ENCODE data around the gene B4GALNT3. TPM values are rescaled to one million over a fixed set of nuclear protein-coding genes. Genes with fewer than 3 reads are reported as not detected.

The B4GALNT3 gene
- total and polyA plus RNA-seq, 2 of the 13 experiments (the other 11 are each of a cell fraction or from before 2014, with no cell fraction given), result 3.2 to 4.4 TPM

GRCh38 chr12:568486-568885 is 108.7 kb downstream of the B4GALNT3 start:
- no TSS peak for BruUV-seq (replicated peaks)
- no peak overlapping the region for H3K27ac ChIP-seq (ENCODE audit: extremely low read length, insufficient read depth, low read length)
- intact Hi-C loops (cut with micrococcal nuclease; ENCODE audit: unreplicated experiment), result loop anchor here (2.0 kb wide), 1 partner anchor 244 kb away; no protein-coding TSS in a partner anchor
- peaks cover 37% of the 10 kb centered on the region for H3K4me1 ChIP-seq (ENCODE audit: insufficient read depth, low read length)
- ATAC-seq (no peak; the same call in 2 of the 3 replicates), FAIRE-seq (peak; percentile 21), DNase-seq (ENCODE audit: low spot score) (peak; percentile 21)
- no peaks in the 10 kb centered on the region for H3K9me3 ChIP-seq (ENCODE audit: low read length)
- H3K79me2 ChIP-seq (ENCODE audit: insufficient read depth, low read length), result no peaks in the 10 kb centered on the region
- no peaks in the 10 kb centered on the region for H3K36me3 ChIP-seq (replicated peaks in 1 of 2; ENCODE audit: control insufficient read depth in 1 of 2, insufficient read depth in 2 of 2, low read length in 2 of 2)
- H3K9ac ChIP-seq (ENCODE audit: insufficient read depth, low read depth, low read length), result peak overlapping the region; percentile 16; the same call in 1 of the 2 replicates
- 3% methylated on average over 6 of the region's 6 CpGs for WGBS (ENCODE audit: low lambda C conversion rate)
- peak overlapping the region; percentile 98 for H3K4me2 ChIP-seq (ENCODE audit: low read depth, low read length)
- H4K20me1 ChIP-seq (ENCODE audit: insufficient read depth, low read length), result no peaks in the 10 kb centered on the region
- no peaks in the 10 kb centered on the region; a peak in 1 of 5 replicates for H3K27me3 ChIP-seq (ENCODE audit: control insufficient read depth in 1 of 2, insufficient read depth in 2 of 2, low read length in 2 of 2)
- ChIA-PET CTCF (ENCODE audit: low intra/inter-chr PET ratio, low total read pairs) (interaction anchor here (2.7 to 2.9 kb wide), 2 partner anchors 116 to 381 kb away, joined by 14 to 16 read pairs; partner anchors contain the start of gene RAD52), POLR2A (no interaction called here)
- in situ Hi-C loops (cut with HindIII; ENCODE audit: extremely low pct_ligation_motif_present, low pct_unique_long_range_greater_than_20kb), result loop anchor here (5.0 to 25.0 kb wide), 4 partner anchors 316 to 1019 kb away; partner anchors contain the start of genes FBXL14 and RAD52
- H3K4me3 ChIP-seq (replicated peaks in 1 of 3; ENCODE audit: insufficient read depth in 1 of 3, low read depth in 2 of 3, low read length in 3 of 3), result peak overlapping the region; percentile 67 to 80 (median 73); a peak in 5 of 6 replicates
- no peak overlapping the region for H2AFZ ChIP-seq (ENCODE audit: low read length)
- TF ChIP-seq ZNF292 (CRISPR knock-in tag; IDR thresholded peaks at IDR 0.05; ENCODE audit: borderline replicate concordance, low read depth) (0 out of 2 replicates have a peak, but pooled peaks have one; percentile 15), SALL1 (CRISPR knock-in tag; IDR thresholded peaks at IDR 0.05) (peak; percentile 34; the same call in 1 of the 2 replicates), CREB1 (IDR thresholded peaks at IDR 0.05) (no peak), CREB1 (CRISPR knock-in tag; IDR thresholded peaks at IDR 0.05) (no peak), ZUFSP (CRISPR knock-in tag; IDR thresholded peaks at IDR 0.05; ENCODE audit: borderline replicate concordance) (no peak), ZNF660 (CRISPR knock-in tag; IDR thresholded peaks at IDR 0.05; ENCODE audit: borderline replicate concordance, low read depth) (no peak), ZNF747 (CRISPR knock-in tag; IDR thresholded peaks at IDR 0.05; ENCODE audit: borderline replicate concordance) (no peak), ZNF121 (CRISPR knock-in tag; IDR thresholded peaks at IDR 0.05) (no peak), SNAPC4 (CRISPR knock-in tag; IDR thresholded peaks at IDR 0.05) (no peak), ZBTB1 (CRISPR knock-in tag; IDR thresholded peaks at IDR 0.05; ENCODE audit: borderline replicate concordance) (no peak), PAWR (CRISPR knock-in tag; IDR thresholded peaks at IDR 0.05; ENCODE audit: borderline replicate concordance) (no peak), ZBTB7B (CRISPR knock-in tag; IDR thresholded peaks at IDR 0.05) (0 out of 2 replicates have a peak, but pooled peaks have one; percentile 15), CENPX (CRISPR knock-in tag; IDR thresholded peaks at IDR 0.05) (no peak), ZNF616 (CRISPR knock-in tag; IDR thresholded peaks at IDR 0.05; ENCODE audit: low read depth) (no peak), FOXA1 (IDR thresholded peaks at IDR 0.05) (no peak), FOXA1 (CRISPR knock-in tag; IDR thresholded peaks at IDR 0.05) (no peak), ZNF235 (CRISPR knock-in tag; IDR thresholded peaks at IDR 0.05; ENCODE audit: borderline replicate concordance) (no peak)
- TF ChIP-seq, protein P1, sequence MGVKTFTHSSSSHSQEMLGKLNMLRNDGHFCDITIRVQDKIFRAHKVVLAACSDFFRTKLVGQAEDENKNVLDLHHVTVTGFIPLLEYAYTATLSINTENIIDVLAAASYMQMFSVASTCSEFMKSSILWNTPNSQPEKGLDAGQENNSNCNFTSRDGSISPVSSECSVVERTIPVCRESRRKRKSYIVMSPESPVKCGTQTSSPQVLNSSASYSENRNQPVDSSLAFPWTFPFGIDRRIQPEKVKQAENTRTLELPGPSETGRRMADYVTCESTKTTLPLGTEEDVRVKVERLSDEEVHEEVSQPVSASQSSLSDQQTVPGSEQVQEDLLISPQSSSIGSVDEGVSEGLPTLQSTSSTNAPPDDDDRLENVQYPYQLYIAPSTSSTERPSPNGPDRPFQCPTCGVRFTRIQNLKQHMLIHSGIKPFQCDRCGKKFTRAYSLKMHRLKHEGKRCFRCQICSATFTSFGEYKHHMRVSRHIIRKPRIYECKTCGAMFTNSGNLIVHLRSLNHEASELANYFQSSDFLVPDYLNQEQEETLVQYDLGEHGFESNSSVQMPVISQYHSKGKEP (CRISPR knock-in tag; IDR thresholded peaks at IDR 0.05), result no peak
